Stimulated activated CD8-positive, alpha-beta memory T cell treated with anti-CD3 and anti-CD28 coated beads, Interleukin-15, amount 100 ng/mL, for 24 hours (primary cell): ENCODE results near the gene RIBC2.
"Not testable (repeated sequence)": the region's sequence is repeated elsewhere in the genome, so short reads cannot be mapped to it uniquely, and the experiment has no call there.

ENCODE experiments used
- DNase-seq: peaks from one replicate; pipeline ENCODE4 v3.0.0-alpha.2; 2020; ENCODE audit warnings: low read depth

Gene RIBC2

GRCh38 chr22:45449442-45449841, 35.9 kb downstream of the RIBC2 start:
- DNase-seq, result not testable (repeated sequence)

- no peak for DNase-seq
Observed at GRCh38 chr22:45450101-45450785, 36.8 kb downstream of the RIBC2 start.

- DNase-seq, result no peak
Observed at GRCh38 chr22:45450921-45451651, 37.6 kb downstream of the RIBC2 start.

- DNase-seq, result no peak
Observed at GRCh38 chr22:45451972-45452371, 38.5 kb downstream of the RIBC2 start.

- no peak for DNase-seq
Observed at GRCh38 chr22:45452565-45453379, 39.3 kb downstream of the RIBC2 start.

GRCh38 chr22:45453764-45454163, 40.3 kb downstream of the RIBC2 start:
- DNase-seq, result no peak

GRCh38 chr22:45454275-45454674, 40.8 kb downstream of the RIBC2 start:
- no peak for DNase-seq

- DNase-seq, result no peak
Observed at GRCh38 chr22:45455212-45455611, 41.7 kb downstream of the RIBC2 start.

- no peak for DNase-seq
Observed at GRCh38 chr22:45455621-45456020, 42.1 kb downstream of the RIBC2 start.

GRCh38 chr22:45456811-45457210, 43.3 kb downstream of the RIBC2 start:
- no peak for DNase-seq

- DNase-seq, result no peak
Observed at GRCh38 chr22:45458532-45458931, 45.0 kb downstream of the RIBC2 start.

GRCh38 chr22:45459235-45459634, 45.7 kb downstream of the RIBC2 start:
- no peak for DNase-seq

GRCh38 chr22:45460288-45461109, 47.0 kb downstream of the RIBC2 start:
- no peak for DNase-seq

GRCh38 chr22:45462034-45462655, 48.7 kb downstream of the RIBC2 start:
- no peak for DNase-seq

GRCh38 chr22:45463691-45464090, 50.2 kb downstream of the RIBC2 start:
- DNase-seq, result not testable (repeated sequence)

GRCh38 chr22:45465633-45466032, 52.1 kb downstream of the RIBC2 start:
- DNase-seq, result no peak

GRCh38 chr22:45468872-45469271, 55.4 kb downstream of the RIBC2 start:
- DNase-seq, result no peak

- DNase-seq, result no peak
Observed at GRCh38 chr22:45469281-45470073, 56.0 kb downstream of the RIBC2 start.

GRCh38 chr22:45470871-45471270, 57.4 kb downstream of the RIBC2 start:
- DNase-seq, result no peak

GRCh38 chr22:45472426-45472825, 58.9 kb downstream of the RIBC2 start:
- no peak for DNase-seq
